Cerebellar nuclear complex (tissue), 1 donor: Measurements from ENCODE around the gene CARD6.
"Not testable (repeated sequence)": the region's sequence is repeated elsewhere in the genome, so short reads cannot be mapped to it uniquely, and the experiment has no call there.

Source experiments
- DNase-seq, 2 experiments: peaks; one replicate each; lab custom pipeline; 2025; lab: John Stamatoyannopoulos, UW

CARD6 gene

GRCh38 chr5:40873286-40873880 lies 32.2 kb downstream of the CARD6 start:
- DNase-seq, result no peak

DNA sequence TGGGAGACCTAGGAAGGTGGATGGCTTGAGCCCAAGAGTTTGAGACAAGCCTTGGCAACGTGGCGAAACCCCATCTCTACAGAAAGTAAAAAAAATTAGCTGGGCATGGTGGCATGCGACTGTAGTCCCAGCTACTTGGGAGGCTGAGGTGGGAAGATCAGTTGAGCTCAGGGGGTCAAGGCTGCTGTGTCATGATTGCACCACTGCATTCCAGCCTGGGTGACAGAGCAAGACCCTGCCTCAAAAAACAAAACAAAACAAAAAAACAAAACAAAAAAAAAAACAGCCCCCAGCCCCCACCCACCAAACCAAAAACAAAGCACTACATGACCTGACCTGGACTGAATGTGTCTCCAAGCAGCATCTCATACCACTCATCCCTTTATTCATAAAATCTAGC lies 34.8 kb downstream of the CARD6 start:
- DNase-seq, result no peak

DNA sequence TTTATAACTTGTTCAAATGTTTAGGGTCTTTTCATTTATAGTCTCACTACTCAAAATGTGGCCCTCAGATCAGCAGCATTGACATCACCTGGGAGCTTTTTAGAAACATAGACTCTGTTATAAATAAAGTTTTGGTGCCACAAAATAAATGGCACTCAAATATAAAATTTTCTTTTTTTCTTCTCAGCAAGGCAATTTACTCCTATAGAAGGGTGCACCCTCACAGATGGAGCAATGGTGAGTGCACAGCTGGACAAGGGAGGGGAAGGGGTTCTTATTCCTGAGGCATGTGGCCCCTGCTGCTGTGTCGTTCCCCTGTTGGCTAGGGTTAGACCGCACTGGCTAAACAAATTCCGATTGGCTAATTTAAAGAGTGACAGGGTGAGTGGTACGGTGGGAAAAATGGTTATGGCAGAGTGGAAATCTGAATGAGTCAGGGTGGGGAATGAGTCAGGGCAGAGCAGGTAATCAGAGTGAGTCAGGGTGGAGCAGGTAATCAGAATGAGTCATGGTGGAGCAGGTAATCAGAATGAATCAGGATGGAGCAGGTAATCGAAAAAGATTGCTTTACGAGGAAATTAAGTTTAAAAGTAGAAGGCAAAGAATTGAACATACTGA lies 36.3 kb downstream of the CARD6 start:
- no peak for DNase-seq

GRCh38 chr5:40879163-40879942 lies 38.2 kb downstream of the CARD6 start:
- no peak for DNase-seq

- DNase-seq, result no peak
Observed at GRCh38 chr5:40882291-40882690, 41.1 kb downstream of the CARD6 start.

DNA sequence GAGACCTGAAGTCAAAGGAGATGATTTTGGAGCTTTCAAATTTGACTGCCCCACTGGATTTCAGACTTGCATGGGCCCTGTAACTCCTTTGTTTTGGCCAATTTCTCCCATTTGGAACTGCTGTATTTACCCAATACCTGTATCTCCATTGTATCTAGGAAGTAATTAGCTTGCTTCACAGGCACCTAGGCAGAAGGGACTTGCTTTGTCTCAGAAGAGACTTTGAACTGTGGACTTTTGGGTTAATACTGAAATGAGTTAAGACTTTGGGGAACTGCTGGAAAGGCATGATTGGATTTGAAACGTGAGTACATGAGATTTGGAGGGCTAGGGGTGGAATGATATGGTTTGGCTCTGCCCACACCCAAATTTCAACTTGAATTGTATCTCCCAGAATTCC lies 41.9 kb downstream of the CARD6 start:
- not testable (repeated sequence) for DNase-seq

GRCh38 chr5:40895440-40896425 lies 54.6 kb downstream of the CARD6 start:
- DNase-seq, result not testable (repeated sequence)

GRCh38 chr5:40904205-40904993 lies 63.2 kb downstream of the CARD6 start:
- DNase-seq, result no peak

DNA sequence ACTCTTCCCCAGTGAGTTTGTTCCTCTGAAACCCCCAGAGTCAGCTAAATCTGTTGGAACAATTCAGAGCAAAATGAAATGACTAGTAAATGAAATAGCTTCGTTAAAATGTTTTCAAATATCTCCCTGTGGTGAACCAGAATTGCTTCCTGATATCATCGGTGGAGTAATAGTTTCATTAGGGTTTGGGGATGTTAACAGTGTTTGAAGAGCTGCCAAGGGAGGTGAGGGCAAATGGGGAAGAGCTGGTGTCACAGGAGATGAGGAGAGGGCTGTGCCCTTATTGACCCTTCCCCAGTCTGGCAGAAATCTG lies 63.8 kb downstream of the CARD6 start:
- DNase-seq, result no peak

DNA sequence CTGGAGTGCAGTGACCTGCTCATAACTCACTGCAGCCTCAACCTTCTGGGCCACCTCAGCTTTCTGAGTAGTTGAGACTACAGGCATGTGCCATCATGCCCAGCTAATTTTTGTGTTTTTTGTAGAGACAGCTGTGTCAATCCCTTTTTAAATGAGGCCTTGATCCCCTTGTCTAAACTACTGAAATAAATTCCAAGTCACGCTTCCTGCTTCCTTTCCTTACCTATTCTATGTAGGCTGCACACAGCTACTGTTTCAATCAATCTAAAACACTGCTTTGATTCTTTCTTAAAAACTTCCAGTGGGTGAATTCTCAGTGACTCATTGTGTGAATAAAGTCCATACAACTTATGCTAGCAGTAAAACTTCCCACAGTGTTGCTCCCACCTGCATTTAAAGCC lies 65.2 kb downstream of the CARD6 start:
- no peak for DNase-seq

GRCh38 chr5:40909264-40909663 lies 68.1 kb downstream of the CARD6 start, which contains the start of gene C7:
C7 (plus strand) TSS chr5:40909497; CDS start chr5:40909611, 114 bp downstream.
- no peak for DNase-seq

DNA sequence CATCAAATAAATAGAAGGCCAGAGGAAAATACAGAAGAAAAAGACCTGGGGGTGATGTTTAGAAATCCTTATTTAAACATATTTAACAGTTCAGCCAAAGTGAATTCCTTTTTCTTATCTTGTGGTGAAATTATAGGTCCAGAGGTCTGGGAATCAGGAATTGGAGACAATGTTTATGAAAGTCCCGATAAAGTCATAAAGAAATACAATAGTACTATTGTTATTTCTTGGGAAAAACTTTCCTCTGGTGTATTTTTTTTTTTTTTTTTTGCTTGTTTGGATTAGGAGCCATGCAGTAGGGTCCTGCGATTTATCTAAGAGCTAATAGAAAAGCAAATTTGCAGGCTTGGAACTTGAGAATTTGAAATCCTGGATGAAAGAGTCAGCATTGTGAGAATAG lies 68.6 kb downstream of the CARD6 start:
- DNase-seq, result no peak
